Parathyroid adenoma (tissue), 2 donors: ENCODE results near the gene POFUT2.

Experiments
- H2AFZ ChIP-seq: fragments of 300-600 bp; sonication (generic); one replicate; pipeline ENCODE4 v1.7.0; 2017; ENCODE audit warnings: antibody characterized with exemption, mild to moderate bottlenecking
- H3K27ac ChIP-seq: fragments of 300-600 bp; sonication (generic); one replicate; pipeline ENCODE4 v1.7.0; 2017
- H3K27me3 ChIP-seq: fragments of 300-600 bp; sonication (generic); one replicate; pipeline ENCODE4 v1.7.0; 2017; ENCODE audit warnings: low read length; ENCODE audit not compliant: control insufficient read depth, insufficient read depth
- H3K36me3 ChIP-seq: fragments of 300-600 bp; sonication (generic); one replicate; pipeline ENCODE4 v1.7.0; 2017; ENCODE audit warnings: low read length; ENCODE audit not compliant: control insufficient read depth, insufficient read depth
- H3K4me1 ChIP-seq: fragments of 300-600 bp; sonication (generic); one replicate; pipeline ENCODE4 v1.7.0; 2017; ENCODE audit warnings: control low read depth
- H3K4me2 ChIP-seq: fragments of 300-600 bp; sonication (generic); one replicate; pipeline ENCODE4 v1.7.0; 2017; ENCODE audit warnings: low read length
- H3K4me3 ChIP-seq: fragments of 300-600 bp; sonication (generic); one replicate; pipeline ENCODE4 v1.7.0; 2017; ENCODE audit warnings: low read depth, low read length
- H3K79me2 ChIP-seq: fragments of 300-600 bp; sonication (generic); one replicate; pipeline ENCODE4 v1.7.0; 2017; ENCODE audit warnings: control low read depth
- H3K9ac ChIP-seq: fragments of 300-600 bp; sonication (generic); one replicate; pipeline ENCODE4 v1.7.0; 2017; ENCODE audit warnings: mild to moderate bottlenecking
- H3K9me3 ChIP-seq: fragments of 300-600 bp; sonication (generic); one replicate; pipeline ENCODE4 v1.7.0; 2017; ENCODE audit warnings: low read length; ENCODE audit not compliant: control insufficient read depth
- CTCF ChIP-seq: fragments of 300-600 bp; sonication (generic); IDR thresholded peaks from one replicate; pipeline ENCODE4 v1.7.0; 2017; ENCODE audit warnings: antibody characterized with exemption, mild to moderate bottlenecking
- donor health status: primary hyperparathyroidism.

Gene POFUT2

GRCh38 chr21:45219517-45219916 lies 68.2 kb downstream of the POFUT2 start:
- Histone ChIP-seq H3K27me3 (no peaks in the 10 kb centered on the region), H2AFZ (no peak overlapping the region), H3K4me2 (no peak overlapping the region), H3K9ac (no peak overlapping the region), H3K4me3 (no peak overlapping the region), H3K9me3 (no peaks in the 10 kb centered on the region), H3K79me2 (no peaks in the 10 kb centered on the region), H3K4me1 (no peaks in the 10 kb centered on the region), H3K27ac (no peak overlapping the region), H3K36me3 (no peaks in the 10 kb centered on the region)
- no peak for TF ChIP-seq CTCF

GRCh38 chr21:45217010-45217409 lies 70.7 kb downstream of the POFUT2 start:
- Histone ChIP-seq H3K9me3 (no peaks in the 10 kb centered on the region), H3K27me3 (no peaks in the 10 kb centered on the region), H3K36me3 (no peaks in the 10 kb centered on the region), H3K4me3 (no peak overlapping the region), H3K27ac (no peak overlapping the region), H3K79me2 (no peaks in the 10 kb centered on the region), H3K9ac (no peak overlapping the region), H2AFZ (no peak overlapping the region), H3K4me2 (no peak overlapping the region), H3K4me1 (peaks cover 4% of the 10 kb centered on the region)
- TF ChIP-seq CTCF: no peak

- Histone ChIP-seq H2AFZ (no peak overlapping the region), H3K4me3 (no peak overlapping the region), H3K4me1 (peaks cover 4% of the 10 kb centered on the region), H3K79me2 (no peaks in the 10 kb centered on the region), H3K9me3 (no peaks in the 10 kb centered on the region), H3K27ac (no peak overlapping the region), H3K36me3 (no peaks in the 10 kb centered on the region), H3K27me3 (no peaks in the 10 kb centered on the region), H3K9ac (no peak overlapping the region), H3K4me2 (no peak overlapping the region)
- TF ChIP-seq CTCF: no peak
Observed at GRCh38 chr21:45215213-45215612, 72.5 kb downstream of the POFUT2 start.
